Sigmoid colon (tissue), 4 donors: Measurements from ENCODE around the gene FAM98C.
A peak's percentile ranks its signal among the peaks of the same experiment; 100 is the strongest.

Source experiments
- POLR2A ChIP-seq, 2 donors: fragments of 450-650 bp; IDR thresholded peaks; one replicate each; pipeline ENCODE4 v1.6.1; 2016; ENCODE audit warnings: antibody characterized with exemption in 2 of 2, mild to moderate bottlenecking in 2 of 2, moderate library complexity in 2 of 2
- POLR2AphosphoS5 ChIP-seq, 4 donors: sonication (generic); formaldehyde crosslinking; IDR thresholded peaks; one replicate each; pipeline ENCODE4 v1.6.1; 2017; ENCODE audit warnings: antibody characterized with exemption in 4 of 4

- TF ChIP-seq POLR2A (IDR thresholded peaks at IDR 0.05), result peak; percentile 88 to 90
- peak; percentile 85 to 96 (median 95) for TF ChIP-seq POLR2AphosphoS5 (IDR thresholded peaks at IDR 0.05)
Observed at GRCh38 chr19:38374332-38375097, 28.4 kb upstream of the FAM98C start, which contains the start of gene PSMD8.
